GM18858 (cell line): ENCODE results near the gene RPL37A.

ENCODE experiments used
- ATAC-seq: cut with Tn5 transposase; IDR thresholded peaks from one replicate; pipeline ENCODE4 v1.9.1; 2021; ENCODE audit not compliant: unreplicated experiment

RPL37A gene

GRCh38 chr2:216486708-216487107 is 11.9 kb upstream of the RPL37A start:
- no peak for ATAC-seq

GRCh38 chr2:216490061-216490460 is 8.6 kb upstream of the RPL37A start:
- ATAC-seq = no peak

- peak; percentile 77 for ATAC-seq
These were observed 6.6 kb upstream of the RPL37A start for GRCh38 chr2:216491793-216492596.

- no peak for ATAC-seq
These were observed 5.9 kb upstream of the RPL37A start for GRCh38 chr2:216492597-216493333.

- ATAC-seq = no peak
These were observed 5.3 kb upstream of the RPL37A start for GRCh38 chr2:216493334-216493685.

GRCh38 chr2:216495656-216496055 is 3.0 kb upstream of the RPL37A start:
- no peak for ATAC-seq

- no peak for ATAC-seq
These were observed 1.1 kb upstream of the RPL37A start for GRCh38 chr2:216497382-216498069.

GRCh38 chr2:216498070-216498378 is 620 bp upstream of the RPL37A start:
- ATAC-seq = no peak

GRCh38 chr2:216499641-216500218 is 1.1 kb downstream of the RPL37A start:
- ATAC-seq = no peak

GRCh38 chr2:216500572-216500971 is 1.9 kb downstream of the RPL37A start:
- no peak for ATAC-seq

GRCh38 chr2:216501854-216502253 is 3.2 kb downstream of the RPL37A start:
- no peak for ATAC-seq

- no peak for ATAC-seq
These were observed 3.9 kb downstream of the RPL37A start for GRCh38 chr2:216502381-216503158.

- no peak for ATAC-seq
These were observed 4.5 kb downstream of the RPL37A start for GRCh38 chr2:216503159-216503629.

GRCh38 chr2:216503697-216504375 is 5.2 kb downstream of the RPL37A start:
- ATAC-seq = no peak

GRCh38 chr2:216504376-216504762 is 5.7 kb downstream of the RPL37A start:
- no peak for ATAC-seq

GRCh38 chr2:216505133-216506106 is 6.8 kb downstream of the RPL37A start:
- ATAC-seq = no peak

GRCh38 chr2:216507220-216508160 is 8.8 kb downstream of the RPL37A start:
- ATAC-seq = no peak

- ATAC-seq = no peak
These were observed 9.6 kb downstream of the RPL37A start for GRCh38 chr2:216508229-216508628.
